Neural cell (in vitro differentiated cells): ENCODE measurements around the gene TMEM39A.

ENCODE experiments used
- CTCF ChIP-seq: fragments of 450-650 bp; IDR thresholded peaks from 2 replicates; pipeline ENCODE4 v1.5.1; 2014; ENCODE audit warnings: antibody characterized with exemption, mild to moderate bottlenecking, moderate library complexity; ENCODE audit not compliant: poor library complexity, severe bottlenecking
- EP300 ChIP-seq: fragments of 450-650 bp; conservative IDR thresholded peaks from 2 replicates; pipeline ENCODE4 v1.6.1; 2014; ENCODE audit warnings: antibody characterized with exemption, mild to moderate bottlenecking, moderate library complexity; ENCODE audit not compliant: poor library complexity, severe bottlenecking
- TF ChIP-seq, protein P1 (sequence below): IDR thresholded peaks from 2 replicates; pipeline ENCODE4 v1.6.1; 2012; ENCODE audit warnings: borderline replicate concordance

GRCh38 chr3:119382134-119382533 lies 81.3 kb downstream of the TMEM39A start:
- TF ChIP-seq, protein P1, sequence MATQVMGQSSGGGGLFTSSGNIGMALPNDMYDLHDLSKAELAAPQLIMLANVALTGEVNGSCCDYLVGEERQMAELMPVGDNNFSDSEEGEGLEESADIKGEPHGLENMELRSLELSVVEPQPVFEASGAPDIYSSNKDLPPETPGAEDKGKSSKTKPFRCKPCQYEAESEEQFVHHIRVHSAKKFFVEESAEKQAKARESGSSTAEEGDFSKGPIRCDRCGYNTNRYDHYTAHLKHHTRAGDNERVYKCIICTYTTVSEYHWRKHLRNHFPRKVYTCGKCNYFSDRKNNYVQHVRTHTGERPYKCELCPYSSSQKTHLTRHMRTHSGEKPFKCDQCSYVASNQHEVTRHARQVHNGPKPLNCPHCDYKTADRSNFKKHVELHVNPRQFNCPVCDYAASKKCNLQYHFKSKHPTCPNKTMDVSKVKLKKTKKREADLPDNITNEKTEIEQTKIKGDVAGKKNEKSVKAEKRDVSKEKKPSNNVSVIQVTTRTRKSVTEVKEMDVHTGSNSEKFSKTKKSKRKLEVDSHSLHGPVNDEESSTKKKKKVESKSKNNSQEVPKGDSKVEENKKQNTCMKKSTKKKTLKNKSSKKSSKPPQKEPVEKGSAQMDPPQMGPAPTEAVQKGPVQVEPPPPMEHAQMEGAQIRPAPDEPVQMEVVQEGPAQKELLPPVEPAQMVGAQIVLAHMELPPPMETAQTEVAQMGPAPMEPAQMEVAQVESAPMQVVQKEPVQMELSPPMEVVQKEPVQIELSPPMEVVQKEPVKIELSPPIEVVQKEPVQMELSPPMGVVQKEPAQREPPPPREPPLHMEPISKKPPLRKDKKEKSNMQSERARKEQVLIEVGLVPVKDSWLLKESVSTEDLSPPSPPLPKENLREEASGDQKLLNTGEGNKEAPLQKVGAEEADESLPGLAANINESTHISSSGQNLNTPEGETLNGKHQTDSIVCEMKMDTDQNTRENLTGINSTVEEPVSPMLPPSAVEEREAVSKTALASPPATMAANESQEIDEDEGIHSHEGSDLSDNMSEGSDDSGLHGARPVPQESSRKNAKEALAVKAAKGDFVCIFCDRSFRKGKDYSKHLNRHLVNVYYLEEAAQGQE = no peak
- no peak for TF ChIP-seq EP300
- no peak for TF ChIP-seq CTCF
